Activated CD4-positive, alpha-beta T cell treated with anti-CD3 and anti-CD28 coated beads, Interleukin-2, amount 10 ng/mL, durations not matched to agents 24 days and 14 days (primary cell): ENCODE data around the gene SMIM15. TPM values are rescaled to one million over a fixed set of nuclear protein-coding genes. Genes with fewer than 3 reads are reported as not detected.

Experiments
- DNase-seq: peaks from one replicate; pipeline ENCODE4 v3.0.0; 2022
- H3K27ac Mint-ChIP-seq: one replicate; pipeline ENCODE4 v1.8.0; 2022; ENCODE audit warnings: mild to moderate bottlenecking, mixed read lengths
- H3K27me3 Mint-ChIP-seq: one replicate; pipeline ENCODE4 v1.8.0; 2022; ENCODE audit warnings: mixed read lengths
- H3K36me3 Mint-ChIP-seq: one replicate; pipeline ENCODE4 v1.8.0; 2022; ENCODE audit warnings: low read depth, mild to moderate bottlenecking, mixed read lengths
- H3K4me1 Mint-ChIP-seq: one replicate; pipeline ENCODE4 v1.8.0; 2021; ENCODE audit warnings: mixed read lengths
- H3K4me3 Mint-ChIP-seq: one replicate; pipeline ENCODE4 v1.8.0; 2022; ENCODE audit warnings: mild to moderate bottlenecking, moderate library complexity, mixed read lengths
- H3K9me3 Mint-ChIP-seq: one replicate; pipeline ENCODE4 v1.8.0; 2021; ENCODE audit warnings: mixed read lengths
- intact Hi-C: fragments of 100-400 bp; cut with micrococcal nuclease; formaldehyde crosslinking; loops from one replicate; pipeline ENCODE4 v1.15.1; 2023
- total RNA-seq: library from RNA; stranded (reverse); gene quantifications from 2 replicates; pipeline ENCODE4 v1.2.3, GENCODE V29; 2022

SMIM15 gene
- total RNA-seq, 1 donor from 2014 or later: 92.8 TPM

DNA sequence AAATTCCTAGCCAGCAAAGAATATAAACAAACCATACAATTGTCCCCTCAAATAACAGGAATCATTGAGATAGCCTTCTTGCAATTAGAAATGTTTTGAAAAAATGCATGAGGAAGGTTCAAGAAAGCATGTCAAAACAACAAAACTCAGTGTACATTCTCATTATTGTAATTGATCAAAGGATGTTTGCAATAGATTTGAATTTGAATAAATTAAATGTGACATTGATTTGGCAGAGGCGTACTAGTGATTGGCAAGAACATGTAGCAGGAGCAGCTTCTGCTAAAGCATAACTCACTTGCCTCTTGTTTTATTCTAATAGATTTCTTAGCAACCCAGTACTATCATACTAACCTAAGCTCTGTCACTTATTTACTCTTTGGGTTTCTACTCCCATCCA is 19.9 kb downstream of the SMIM15 start:
- Mint-ChIP-seq H3K9me3 (peaks cover 4% of the 10 kb centered on the region), H3K27me3 (no peaks in the 10 kb centered on the region), H3K27ac (no peak overlapping the region), H3K36me3 (no peaks in the 10 kb centered on the region), H3K4me1 (no peaks in the 10 kb centered on the region), H3K4me3 (no peak overlapping the region)
- no peak for DNase-seq
- intact Hi-C loops: no loop called here

DNA sequence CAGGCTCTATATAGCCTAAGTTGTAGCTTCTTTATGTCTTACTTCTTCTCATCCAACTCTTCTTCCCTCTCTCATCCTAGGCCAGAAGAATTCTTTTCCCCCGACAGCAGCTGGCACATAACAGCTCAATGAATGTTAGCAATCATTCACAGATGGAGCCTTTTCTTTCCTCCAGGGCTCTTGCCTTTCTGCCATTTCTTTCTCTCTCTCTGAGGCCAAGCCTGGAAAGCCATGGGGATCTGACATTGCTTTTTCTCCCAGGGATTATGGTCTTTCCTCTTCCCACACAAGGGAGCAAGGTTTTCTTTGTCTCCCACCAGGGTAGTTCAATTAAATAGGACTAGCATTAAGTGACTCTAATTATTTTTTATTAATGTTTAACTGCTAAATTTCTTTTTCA is 20.5 kb downstream of the SMIM15 start:
- no peak overlapping the region for H3K27ac Mint-ChIP-seq
- H3K4me1 Mint-ChIP-seq: no peaks in the 10 kb centered on the region
- no peak overlapping the region for H3K4me3 Mint-ChIP-seq
- peaks cover 4% of the 10 kb centered on the region for H3K9me3 Mint-ChIP-seq
- DNase-seq: no peak
- no peaks in the 10 kb centered on the region for H3K36me3 Mint-ChIP-seq
- intact Hi-C loops: no loop called here
- H3K27me3 Mint-ChIP-seq: no peaks in the 10 kb centered on the region

DNA sequence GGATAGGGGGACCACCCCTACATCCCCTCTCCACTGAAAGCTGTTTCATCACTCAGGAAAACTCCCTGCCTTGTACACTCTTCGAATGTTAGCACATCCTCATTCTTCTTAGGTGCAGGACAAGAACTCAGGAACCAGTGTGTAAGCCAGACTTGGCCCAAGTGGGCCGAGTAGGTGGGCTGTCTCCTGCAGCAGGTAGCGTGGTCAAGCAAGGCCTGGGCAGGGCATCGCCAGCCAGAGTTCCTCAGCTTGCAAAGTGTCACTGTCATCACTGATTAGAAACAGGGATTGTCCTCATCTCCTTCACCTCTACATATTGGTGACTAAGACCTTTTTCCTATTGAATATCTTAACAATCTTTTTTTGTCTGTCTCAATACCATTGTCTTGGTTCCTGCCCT is 22.3 kb downstream of the SMIM15 start:
- intact Hi-C loops: no loop called here
- no peaks in the 10 kb centered on the region for H3K9me3 Mint-ChIP-seq
- no peaks in the 10 kb centered on the region for H3K27me3 Mint-ChIP-seq
- no peaks in the 10 kb centered on the region for H3K36me3 Mint-ChIP-seq
- no peak for DNase-seq
- H3K4me3 Mint-ChIP-seq: no peak overlapping the region
- no peaks in the 10 kb centered on the region for H3K4me1 Mint-ChIP-seq
- H3K27ac Mint-ChIP-seq: no peak overlapping the region

DNA sequence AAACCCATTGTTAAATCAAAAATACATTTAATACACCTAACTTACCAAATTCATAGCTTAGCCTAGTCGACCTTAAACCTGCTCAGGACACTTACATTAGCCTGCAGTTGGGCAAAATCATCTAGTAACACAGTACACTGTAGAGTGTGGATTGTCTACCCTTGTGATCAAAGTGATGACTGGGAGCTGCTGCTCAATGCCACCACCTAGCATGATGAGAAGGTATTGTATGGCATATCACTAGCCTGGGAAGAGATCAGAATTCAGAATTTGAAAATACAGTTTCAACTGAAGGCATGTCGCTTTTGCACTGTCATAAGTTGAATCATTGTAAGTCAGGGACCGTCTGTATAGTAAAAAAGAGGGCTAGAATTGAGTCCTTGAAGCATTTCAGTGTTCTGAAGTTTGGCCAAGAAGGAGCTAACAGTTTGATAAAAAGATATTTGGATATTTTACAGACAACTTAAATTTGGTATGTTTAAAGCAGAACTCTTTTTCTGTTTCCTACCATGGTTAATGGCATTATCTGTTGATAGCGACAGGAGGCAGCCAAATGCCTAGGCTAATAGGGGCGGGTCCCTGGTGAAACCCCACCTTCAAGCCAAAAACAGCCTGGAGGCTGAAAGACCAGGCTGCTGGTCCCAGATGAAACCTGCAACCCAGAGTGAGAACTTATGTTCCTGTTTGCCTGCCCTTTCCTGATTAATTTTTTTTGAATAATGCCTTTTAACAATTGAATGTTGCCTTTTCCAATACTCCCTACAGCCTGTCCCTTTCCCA is 23.0 kb downstream of the SMIM15 start:
- H3K27ac Mint-ChIP-seq: no peak overlapping the region
- H3K27me3 Mint-ChIP-seq: no peaks in the 10 kb centered on the region
- no peaks in the 10 kb centered on the region for H3K9me3 Mint-ChIP-seq
- H3K4me3 Mint-ChIP-seq: no peak overlapping the region
- no peak for DNase-seq
- H3K36me3 Mint-ChIP-seq: no peaks in the 10 kb centered on the region
- no peaks in the 10 kb centered on the region for H3K4me1 Mint-ChIP-seq
- intact Hi-C loops: no loop called here

DNA sequence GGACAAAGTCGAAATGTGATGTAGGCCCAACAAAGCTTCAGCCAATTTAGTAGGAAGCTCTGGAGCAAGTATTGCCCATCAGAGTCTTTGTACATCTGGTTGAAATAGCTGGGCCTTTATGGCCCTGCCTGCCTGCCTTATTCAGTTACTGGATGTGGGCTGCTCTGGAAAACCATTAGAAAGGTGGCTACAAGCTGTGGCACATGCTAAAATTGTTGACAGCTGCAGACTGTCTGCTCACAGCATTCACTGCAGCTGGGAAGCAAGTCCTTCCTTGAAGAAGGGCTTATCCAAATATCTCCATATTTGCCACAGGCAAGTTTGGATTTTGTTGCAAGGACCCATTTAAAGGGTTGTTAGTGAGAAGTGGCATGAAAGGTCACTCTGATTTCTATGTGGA is 24.4 kb downstream of the SMIM15 start:
- Mint-ChIP-seq H3K4me1 (no peaks in the 10 kb centered on the region), H3K36me3 (no peaks in the 10 kb centered on the region), H3K27me3 (no peaks in the 10 kb centered on the region), H3K27ac (no peak overlapping the region), H3K4me3 (no peak overlapping the region), H3K9me3 (no peaks in the 10 kb centered on the region)
- no peak for DNase-seq
- intact Hi-C loops: no loop called here

DNA sequence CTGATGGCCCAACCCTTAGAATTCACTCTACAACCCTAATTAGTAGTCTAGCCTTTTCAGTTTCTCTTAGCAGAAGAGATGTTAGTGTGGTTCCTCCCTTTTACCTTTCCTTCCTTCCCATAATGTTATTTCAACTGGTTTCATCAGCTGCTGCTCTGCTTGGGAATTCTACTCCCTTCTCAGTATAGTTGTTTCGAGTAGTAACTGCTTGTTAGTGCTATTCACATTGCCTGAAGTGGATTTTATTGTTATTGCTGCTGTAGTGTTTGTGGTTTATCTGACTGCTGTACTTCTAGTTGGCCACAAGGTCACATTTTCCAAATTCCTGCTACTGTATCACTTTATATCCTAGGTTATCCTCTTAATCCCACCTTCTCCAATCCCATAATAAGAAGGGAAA is 29.7 kb downstream of the SMIM15 start:
- Mint-ChIP-seq H3K9me3 (peaks cover 9% of the 10 kb centered on the region), H3K36me3 (no peaks in the 10 kb centered on the region), H3K4me3 (no peak overlapping the region), H3K4me1 (no peaks in the 10 kb centered on the region), H3K27ac (no peak overlapping the region), H3K27me3 (no peaks in the 10 kb centered on the region)
- no peak for DNase-seq
- intact Hi-C loops: no loop called here

DNA sequence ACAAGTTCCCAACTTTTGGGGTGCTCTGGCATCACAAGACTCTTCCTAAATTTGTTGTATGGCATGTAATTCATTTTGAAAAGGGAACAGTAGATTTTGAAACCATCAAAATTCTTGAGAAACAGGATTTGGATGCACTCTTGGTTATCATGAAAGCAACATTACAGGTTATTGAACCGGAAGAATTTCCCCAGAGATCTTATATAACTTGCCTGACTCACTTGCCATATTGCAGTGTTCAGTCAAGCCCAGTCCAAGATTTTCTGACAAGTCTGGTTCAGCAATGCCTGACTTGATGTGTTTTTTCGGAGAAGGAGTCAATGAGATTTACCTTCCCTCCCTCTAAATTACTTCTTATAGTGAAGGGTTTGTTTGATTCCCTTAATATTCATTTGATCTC is 32.0 kb downstream of the SMIM15 start:
- Mint-ChIP-seq H3K27ac (no peak overlapping the region), H3K27me3 (no peaks in the 10 kb centered on the region), H3K9me3 (peaks cover 9% of the 10 kb centered on the region), H3K36me3 (no peaks in the 10 kb centered on the region), H3K4me3 (no peak overlapping the region), H3K4me1 (no peaks in the 10 kb centered on the region)
- DNase-seq: no peak
- intact Hi-C loops: no loop called here

DNA sequence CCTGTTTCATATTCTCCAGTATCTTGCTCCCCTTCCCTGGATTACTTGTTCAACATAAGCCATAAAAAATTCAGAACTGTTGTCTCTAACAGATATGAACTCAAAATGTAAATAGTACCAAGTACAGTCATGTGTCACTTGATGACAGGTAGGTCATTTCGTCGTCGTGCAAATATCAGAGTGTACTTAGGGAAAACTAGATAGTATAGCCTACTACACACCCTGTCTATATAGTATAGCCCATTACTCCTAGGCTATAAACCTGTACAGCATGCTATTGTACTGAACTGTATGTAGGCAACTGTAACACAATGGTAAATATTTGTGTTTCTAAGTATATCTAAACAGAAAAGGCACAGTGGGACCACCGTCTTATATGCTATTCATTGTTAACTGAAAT is 39.1 kb downstream of the SMIM15 start:
- H3K27ac Mint-ChIP-seq: no peak overlapping the region
- H3K9me3 Mint-ChIP-seq: no peaks in the 10 kb centered on the region
- no peak overlapping the region for H3K4me3 Mint-ChIP-seq
- no peaks in the 10 kb centered on the region for H3K4me1 Mint-ChIP-seq
- no peaks in the 10 kb centered on the region for H3K27me3 Mint-ChIP-seq
- intact Hi-C loops: no loop called here
- H3K36me3 Mint-ChIP-seq: no peaks in the 10 kb centered on the region
- DNase-seq: no peak

DNA sequence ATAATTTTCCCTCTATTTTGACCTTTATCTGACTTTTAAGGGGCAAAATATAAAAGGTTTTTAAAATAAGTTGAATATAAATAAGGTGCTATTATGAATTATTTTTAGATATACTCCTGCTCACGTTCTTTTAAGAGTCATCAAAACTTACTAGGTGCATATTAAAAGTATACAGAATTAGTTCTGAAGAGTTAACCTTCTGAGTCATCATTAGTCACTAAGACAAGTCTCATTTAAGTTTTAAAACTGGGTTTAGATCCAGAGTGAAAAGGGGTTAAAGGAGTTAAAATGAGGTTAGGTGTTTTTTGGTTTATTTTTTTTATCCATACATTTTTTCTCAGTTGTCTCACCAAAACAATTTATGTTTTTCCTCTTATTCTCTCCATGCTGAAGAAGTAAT is 41.7 kb downstream of the SMIM15 start:
- Mint-ChIP-seq H3K27me3 (no peaks in the 10 kb centered on the region), H3K36me3 (no peaks in the 10 kb centered on the region), H3K9me3 (no peaks in the 10 kb centered on the region), H3K27ac (no peak overlapping the region), H3K4me1 (no peaks in the 10 kb centered on the region), H3K4me3 (no peak overlapping the region)
- DNase-seq: no peak
- intact Hi-C loops: no loop called here

DNA sequence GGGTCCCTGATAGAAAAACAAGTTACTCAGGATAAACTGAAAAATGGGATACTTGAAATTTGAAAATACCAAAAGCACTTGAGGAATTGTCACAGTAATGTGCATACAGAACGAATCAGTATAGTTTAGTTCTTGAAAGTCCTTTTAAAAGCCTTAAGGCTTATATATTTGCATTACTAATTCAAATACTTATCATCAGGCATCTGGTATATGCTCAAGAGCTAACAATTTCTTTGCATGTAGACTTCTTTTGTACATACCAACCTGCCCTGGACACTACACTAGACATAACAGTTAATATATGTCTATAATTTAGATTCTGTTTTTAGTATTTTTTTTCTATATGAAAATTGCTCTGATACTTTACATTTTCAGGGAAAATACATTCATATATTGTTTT is 43.2 kb downstream of the SMIM15 start:
- Mint-ChIP-seq H3K36me3 (peaks cover 1% of the 10 kb centered on the region), H3K27me3 (no peaks in the 10 kb centered on the region), H3K4me3 (no peak overlapping the region), H3K4me1 (no peaks in the 10 kb centered on the region), H3K27ac (no peak overlapping the region), H3K9me3 (peaks cover 9% of the 10 kb centered on the region)
- no peak for DNase-seq
- intact Hi-C loops: no loop called here

DNA sequence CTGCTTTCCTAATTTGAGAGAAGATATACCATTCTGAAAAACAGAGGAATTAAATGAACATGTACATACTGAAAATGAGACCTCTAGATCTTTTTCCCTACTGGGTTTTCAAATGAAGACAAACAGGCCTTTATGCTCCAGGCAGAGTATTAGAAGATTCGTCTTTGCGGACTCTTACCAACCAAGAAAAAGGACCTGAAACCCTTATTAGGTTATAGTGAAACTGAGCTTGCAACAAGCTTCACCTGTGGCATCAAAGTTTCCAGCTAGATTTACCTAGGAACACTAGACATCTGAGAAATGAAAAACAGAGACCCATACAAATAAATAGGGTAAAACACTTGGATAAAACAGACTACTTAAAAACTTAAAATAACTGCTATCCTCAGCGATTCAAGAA is 46.3 kb downstream of the SMIM15 start:
- DNase-seq: no peak
- Mint-ChIP-seq H3K36me3 (peaks cover 1% of the 10 kb centered on the region), H3K9me3 (peaks cover 12% of the 10 kb centered on the region), H3K4me3 (no peak overlapping the region), H3K27ac (no peak overlapping the region), H3K27me3 (no peaks in the 10 kb centered on the region), H3K4me1 (peaks cover 2% of the 10 kb centered on the region)
- intact Hi-C loops: no loop called here

DNA sequence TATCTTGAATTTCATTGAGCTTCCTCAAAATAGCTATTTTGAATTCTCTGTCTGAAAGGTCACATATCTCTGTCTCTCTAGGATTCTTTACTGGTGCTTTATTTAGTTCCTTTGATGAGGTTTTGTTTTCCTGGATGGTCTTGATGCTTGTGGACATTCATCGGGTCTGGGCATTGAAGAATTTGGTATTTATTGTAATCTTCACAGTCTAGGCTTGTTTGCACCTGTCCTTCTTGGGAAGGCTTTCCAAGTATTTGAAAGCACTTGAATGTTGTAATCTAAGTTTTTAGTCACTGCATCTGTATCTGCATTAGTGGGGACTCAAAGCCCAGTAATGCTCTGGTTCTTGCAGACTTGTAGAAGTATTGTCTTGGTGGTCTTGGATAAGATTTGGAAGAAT is 47.8 kb downstream of the SMIM15 start:
- Mint-ChIP-seq H3K9me3 (peaks cover 12% of the 10 kb centered on the region), H3K4me1 (peaks cover 2% of the 10 kb centered on the region), H3K27ac (no peak overlapping the region), H3K4me3 (no peak overlapping the region), H3K27me3 (no peaks in the 10 kb centered on the region), H3K36me3 (peaks cover 1% of the 10 kb centered on the region)
- no peak for DNase-seq
- intact Hi-C loops: no loop called here

Other genes starting within 250 kb of the SMIM15 start
- 10.7 and 10.8 TPM in 2 replicates for gene ERCC8, start 217.4 kb downstream of the SMIM15 start, total RNA-seq
- gene NDUFAF2, start 217.3 kb downstream of the SMIM15 start, total RNA-seq: 38.0 and 39.5 TPM in 2 replicates
- 7.4 and 7.9 TPM in 2 replicates for gene ZSWIM6, start 169.8 kb upstream of the SMIM15 start, total RNA-seq